Peyer's patch (tissue), 4 donors: Measurements from ENCODE around the gene PTGFRN. TPM values are rescaled to one million over a fixed set of nuclear protein-coding genes. Genes with fewer than 3 reads are reported as not detected.
A peak's percentile ranks its signal among the peaks of the same experiment; 100 is the strongest.
"Not testable (repeated sequence)": the region's sequence is repeated elsewhere in the genome, so short reads cannot be mapped to it uniquely, and the experiment has no call there.

Source experiments
- DNase-seq, 3 donors: peaks; one replicate each; pipeline ENCODE4 v3.0.0-alpha.2; 2017 to 2019
- H3K27ac ChIP-seq, 4 donors: fragments of 200-600 bp; sonication (generic); one replicate each; pipeline ENCODE4 v1.5.1; 2016 to 2019
- H3K27me3 ChIP-seq, 2 donors: fragments of 200-600 bp; sonication (generic); one replicate each; pipeline ENCODE4 v1.5.1; 2019
- H3K36me3 ChIP-seq, 3 donors: fragments of 200-600 bp; sonication (generic); one replicate each; pipeline ENCODE4 v1.5.1; 2016 to 2019
- H3K4me1 ChIP-seq, 4 donors: fragments of 200-600 bp; sonication (generic); one replicate each; pipeline ENCODE4 v1.5.1; 2016 to 2019
- H3K4me3 ChIP-seq, 4 donors: fragments of 200-600 bp; sonication (generic); 1 replicate in 3 of 4; 2 replicates in 1 of 4; pipeline ENCODE4 v1.5.1; 2016 to 2019; ENCODE audit warnings: mild to moderate bottlenecking in 1 of 4
- H3K9me3 ChIP-seq, 4 donors: fragments of 200-600 bp; sonication (generic); one replicate each; pipeline ENCODE4 v1.5.1; 2016 to 2019; ENCODE audit warnings: mild to moderate bottlenecking in 1 of 4
- POLR2A ChIP-seq, 2 donors: fragments of 450-650 bp; IDR thresholded peaks; one replicate each; pipeline ENCODE4 v1.5.1; 2017; ENCODE audit warnings: antibody characterized with exemption in 2 of 2, mild to moderate bottlenecking in 2 of 2, moderate library complexity in 2 of 2
- total RNA-seq, 4 donors: library from RNA; depleted of rRNA; stranded (reverse); fragments of >200 nt; gene quantifications; one replicate each; pipeline ENCODE4 v1.1.0, GENCODE V29; 2016
- TF ChIP-seq, protein P1 (sequence below), 6 experiments: fragments of 450-650 bp in 4 of 6; fragments of 200-600 bp in 2 of 6; sonication (generic) in 1 of 6; IDR thresholded peaks; one replicate each; pipeline ENCODE4 v1.5.1; 2017 to 2019; ENCODE audit warnings: antibody characterized with exemption in 6 of 6, mild to moderate bottlenecking in 3 of 6, moderate library complexity in 1 of 6

Gene PTGFRN
- total RNA-seq, 4 donors from 2014 or later = 20.6 to 66.6 (median 54.3) TPM

- Histone ChIP-seq H3K36me3 (peaks cover 0 to 19% (median 0%) of the 10 kb centered on the region in 3 donors), H3K4me1 (no peaks in the 10 kb centered on the region), H3K9me3 (no peaks in the 10 kb centered on the region), H3K4me3 (no peak overlapping the region), H3K27me3 (no peaks in the 10 kb centered on the region), H3K27ac (no peak overlapping the region)
- TF ChIP-seq POLR2A (IDR thresholded peaks at IDR 0.05) = no peak
- TF ChIP-seq, protein P1, sequence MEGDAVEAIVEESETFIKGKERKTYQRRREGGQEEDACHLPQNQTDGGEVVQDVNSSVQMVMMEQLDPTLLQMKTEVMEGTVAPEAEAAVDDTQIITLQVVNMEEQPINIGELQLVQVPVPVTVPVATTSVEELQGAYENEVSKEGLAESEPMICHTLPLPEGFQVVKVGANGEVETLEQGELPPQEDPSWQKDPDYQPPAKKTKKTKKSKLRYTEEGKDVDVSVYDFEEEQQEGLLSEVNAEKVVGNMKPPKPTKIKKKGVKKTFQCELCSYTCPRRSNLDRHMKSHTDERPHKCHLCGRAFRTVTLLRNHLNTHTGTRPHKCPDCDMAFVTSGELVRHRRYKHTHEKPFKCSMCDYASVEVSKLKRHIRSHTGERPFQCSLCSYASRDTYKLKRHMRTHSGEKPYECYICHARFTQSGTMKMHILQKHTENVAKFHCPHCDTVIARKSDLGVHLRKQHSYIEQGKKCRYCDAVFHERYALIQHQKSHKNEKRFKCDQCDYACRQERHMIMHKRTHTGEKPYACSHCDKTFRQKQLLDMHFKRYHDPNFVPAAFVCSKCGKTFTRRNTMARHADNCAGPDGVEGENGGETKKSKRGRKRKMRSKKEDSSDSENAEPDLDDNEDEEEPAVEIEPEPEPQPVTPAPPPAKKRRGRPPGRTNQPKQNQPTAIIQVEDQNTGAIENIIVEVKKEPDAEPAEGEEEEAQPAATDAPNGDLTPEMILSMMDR (IDR thresholded peaks at IDR 0.05) = no peak
- DNase-seq = no peak
These were observed 62.9 kb downstream of the PTGFRN start for GRCh38 chr1:116972674-116973030.

DNA sequence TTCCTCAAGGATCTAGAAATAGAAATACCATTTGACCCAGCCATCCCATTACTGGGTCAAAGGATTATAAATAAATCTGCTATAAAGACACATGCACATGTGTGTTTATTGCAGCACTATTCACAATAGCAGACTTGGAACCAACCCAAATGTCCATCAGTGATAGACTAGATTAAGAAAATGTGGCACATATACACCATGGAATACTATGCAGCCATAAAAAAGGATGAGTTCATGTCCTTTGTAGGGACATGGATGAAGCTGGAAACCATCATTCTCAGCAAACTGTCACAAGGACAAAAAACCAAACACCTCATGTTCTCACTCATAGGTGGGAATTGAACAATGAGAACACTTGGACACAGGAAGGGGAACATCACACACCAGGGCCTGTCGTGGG, 70.6 kb downstream of the PTGFRN start:
- not testable (repeated sequence) for DNase-seq, H3K27ac ChIP-seq, H3K4me3 ChIP-seq, H3K36me3 ChIP-seq, H3K9me3 ChIP-seq, H3K27me3 ChIP-seq
- H3K4me1 ChIP-seq = peaks cover 0 to 30% (median 2%) of the 10 kb centered on the region in 4 donors

DNA sequence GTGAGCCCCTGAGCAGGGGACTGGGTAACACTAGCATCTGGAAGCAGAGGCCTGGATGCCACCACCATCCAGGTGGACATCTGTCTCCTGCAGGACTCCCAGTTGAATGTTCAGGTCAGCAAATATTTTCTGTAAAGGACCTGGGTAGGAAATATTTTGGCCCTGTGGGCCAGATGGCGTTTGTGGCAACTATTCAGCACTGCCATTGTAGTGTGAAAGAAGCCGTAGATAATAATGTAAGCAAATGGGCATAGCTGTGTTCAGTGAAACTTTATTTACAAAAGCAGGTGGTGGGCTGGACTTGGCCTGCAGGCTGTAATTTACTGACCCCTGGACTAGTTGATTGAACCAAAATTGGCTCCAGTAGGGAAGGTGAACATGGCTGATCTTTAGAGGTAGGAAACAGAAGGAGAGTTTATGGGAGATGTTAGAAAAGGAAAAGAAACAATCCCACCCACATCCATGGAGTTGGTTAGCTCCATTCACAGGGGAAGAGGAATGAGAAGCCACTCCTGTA, 71.9 kb downstream of the PTGFRN start:
- Histone ChIP-seq H3K27ac (peak overlapping the region in 2 of 4 donors; percentile 66 to 95), H3K4me1 (peaks cover 0 to 30% (median 2%) of the 10 kb centered on the region in 4 donors), H3K27me3 (no peaks in the 10 kb centered on the region), H3K9me3 (no peaks in the 10 kb centered on the region), H3K4me3 (no peak overlapping the region), H3K36me3 (no peaks in the 10 kb centered on the region)
- no peak for TF ChIP-seq POLR2A (IDR thresholded peaks at IDR 0.05)
- TF ChIP-seq, protein P1 (IDR thresholded peaks at IDR 0.05) = no peak
- no peak for DNase-seq

GRCh38 chr1:116982319-116983004, 72.7 kb downstream of the PTGFRN start:
- Histone ChIP-seq H3K4me3 (no peak overlapping the region), H3K27ac (peak overlapping the region in 3 of 4 donors; percentile 14 to 95 (median 83)), H3K27me3 (no peaks in the 10 kb centered on the region), H3K9me3 (no peaks in the 10 kb centered on the region), H3K36me3 (no peaks in the 10 kb centered on the region), H3K4me1 (peaks cover 0 to 30% (median 2%) of the 10 kb centered on the region in 4 donors)
- TF ChIP-seq, protein P1 (IDR thresholded peaks at IDR 0.05) = peak in 3 of 6 experiments; percentile 16 to 27 (median 27)
- peak in 1 of 2 donors; percentile 62 for TF ChIP-seq POLR2A (IDR thresholded peaks at IDR 0.05)
- peak in 2 of 3 donors; percentile 79 to 88 for DNase-seq

GRCh38 chr1:116983112-116983511, 73.4 kb downstream of the PTGFRN start:
- Histone ChIP-seq H3K27me3 (no peaks in the 10 kb centered on the region), H3K4me3 (no peak overlapping the region), H3K27ac (peak overlapping the region in 3 of 4 donors; percentile 14 to 95 (median 83)), H3K36me3 (no peaks in the 10 kb centered on the region), H3K9me3 (no peaks in the 10 kb centered on the region), H3K4me1 (peaks cover 0 to 35% (median 2%) of the 10 kb centered on the region in 4 donors)
- no peak for DNase-seq
- no peak for TF ChIP-seq POLR2A (IDR thresholded peaks at IDR 0.05)
- TF ChIP-seq, protein P1 (IDR thresholded peaks at IDR 0.05) = no peak

- H3K27me3 ChIP-seq = no peaks in the 10 kb centered on the region
- DNase-seq = no peak
- H3K4me3 ChIP-seq = no peak overlapping the region
- TF ChIP-seq, protein P1 (IDR thresholded peaks at IDR 0.05) = no peak
- TF ChIP-seq POLR2A (IDR thresholded peaks at IDR 0.05) = no peak
- peak overlapping the region in 2 of 4 donors; percentile 83 to 95 for H3K27ac ChIP-seq
- H3K9me3 ChIP-seq = no peaks in the 10 kb centered on the region
- H3K4me1 ChIP-seq = peaks cover 0 to 35% (median 2%) of the 10 kb centered on the region in 4 donors
- no peaks in the 10 kb centered on the region for H3K36me3 ChIP-seq
These were observed 74.0 kb downstream of the PTGFRN start for GRCh38 chr1:116983678-116984077.
